Measurements from ENCODE around the gene NUDT4. TPM values are rescaled to one million over a fixed set of nuclear protein-coding genes. Genes with fewer than 3 reads are reported as not detected.

NUDT4 gene
- total RNA-seq, 1 donor from 2014 or later, result 44.0 TPM

DNA sequence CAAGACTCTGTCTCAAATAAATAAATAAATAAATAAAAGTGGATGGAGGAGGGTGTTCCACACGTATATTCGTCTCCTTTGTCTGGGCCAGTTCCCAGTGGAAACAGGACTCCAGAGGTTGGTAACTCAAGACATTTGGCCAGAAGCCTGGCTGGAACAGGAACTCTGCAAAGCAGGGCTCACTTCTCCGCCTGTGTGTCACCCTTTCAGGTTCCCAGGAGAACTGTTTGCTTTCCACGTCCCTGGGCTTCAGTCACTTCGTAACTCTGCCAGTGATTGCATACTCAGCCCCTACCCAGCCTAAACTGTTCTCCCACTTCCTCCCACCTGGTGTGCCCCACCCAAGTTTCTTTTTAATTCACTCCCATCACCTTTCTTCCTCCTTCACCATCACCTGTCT lies 71.1 kb downstream of the NUDT4 start:
- DNase-seq (ENCODE audit: extremely low spot score, unreplicated experiment), result no peak
- Mint-ChIP-seq H3K27ac (ENCODE audit: unreplicated experiment) (no peak overlapping the region), H3K4me3 (ENCODE audit: unreplicated experiment) (no peak overlapping the region), H3K4me1 (ENCODE audit: unreplicated experiment) (peaks cover 6% of the 10 kb centered on the region), H3K27me3 (ENCODE audit: unreplicated experiment) (no peaks in the 10 kb centered on the region), H3K36me3 (ENCODE audit: unreplicated experiment) (no peaks in the 10 kb centered on the region), H3K9me3 (ENCODE audit: unreplicated experiment) (no peaks in the 10 kb centered on the region)
- TF ChIP-seq, protein P1, sequence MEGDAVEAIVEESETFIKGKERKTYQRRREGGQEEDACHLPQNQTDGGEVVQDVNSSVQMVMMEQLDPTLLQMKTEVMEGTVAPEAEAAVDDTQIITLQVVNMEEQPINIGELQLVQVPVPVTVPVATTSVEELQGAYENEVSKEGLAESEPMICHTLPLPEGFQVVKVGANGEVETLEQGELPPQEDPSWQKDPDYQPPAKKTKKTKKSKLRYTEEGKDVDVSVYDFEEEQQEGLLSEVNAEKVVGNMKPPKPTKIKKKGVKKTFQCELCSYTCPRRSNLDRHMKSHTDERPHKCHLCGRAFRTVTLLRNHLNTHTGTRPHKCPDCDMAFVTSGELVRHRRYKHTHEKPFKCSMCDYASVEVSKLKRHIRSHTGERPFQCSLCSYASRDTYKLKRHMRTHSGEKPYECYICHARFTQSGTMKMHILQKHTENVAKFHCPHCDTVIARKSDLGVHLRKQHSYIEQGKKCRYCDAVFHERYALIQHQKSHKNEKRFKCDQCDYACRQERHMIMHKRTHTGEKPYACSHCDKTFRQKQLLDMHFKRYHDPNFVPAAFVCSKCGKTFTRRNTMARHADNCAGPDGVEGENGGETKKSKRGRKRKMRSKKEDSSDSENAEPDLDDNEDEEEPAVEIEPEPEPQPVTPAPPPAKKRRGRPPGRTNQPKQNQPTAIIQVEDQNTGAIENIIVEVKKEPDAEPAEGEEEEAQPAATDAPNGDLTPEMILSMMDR (IDR thresholded peaks at IDR 0.05), result no peak

DNA sequence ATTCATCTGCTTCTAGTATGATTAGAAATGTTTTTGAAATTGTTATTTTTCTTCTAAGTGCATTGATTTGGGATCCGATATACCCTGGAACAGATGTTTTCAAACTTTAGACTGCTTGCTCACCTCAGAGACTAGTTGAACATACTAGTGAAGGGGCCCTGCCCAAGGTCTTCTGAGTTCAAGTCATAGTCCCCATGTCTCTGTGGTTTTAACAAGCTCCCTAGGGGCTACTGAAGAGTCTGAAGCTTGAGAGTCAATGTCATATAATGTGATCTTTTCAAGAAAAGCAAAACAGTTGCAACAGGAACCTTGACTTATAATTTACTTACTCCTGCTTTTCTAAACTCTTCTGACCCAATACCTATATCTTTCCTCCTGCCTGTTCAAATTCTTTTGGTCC lies 71.6 kb downstream of the NUDT4 start:
- no peak for DNase-seq (ENCODE audit: extremely low spot score, unreplicated experiment)
- H3K27ac Mint-ChIP-seq (ENCODE audit: unreplicated experiment), result no peak overlapping the region
- no peaks in the 10 kb centered on the region for H3K27me3 Mint-ChIP-seq (ENCODE audit: unreplicated experiment)
- no peak overlapping the region for H3K4me3 Mint-ChIP-seq (ENCODE audit: unreplicated experiment)
- peaks cover 6% of the 10 kb centered on the region for H3K4me1 Mint-ChIP-seq (ENCODE audit: unreplicated experiment)
- TF ChIP-seq, protein P1 (IDR thresholded peaks at IDR 0.05), result no peak
- H3K9me3 Mint-ChIP-seq (ENCODE audit: unreplicated experiment), result no peaks in the 10 kb centered on the region
- no peaks in the 10 kb centered on the region for H3K36me3 Mint-ChIP-seq (ENCODE audit: unreplicated experiment)

DNA sequence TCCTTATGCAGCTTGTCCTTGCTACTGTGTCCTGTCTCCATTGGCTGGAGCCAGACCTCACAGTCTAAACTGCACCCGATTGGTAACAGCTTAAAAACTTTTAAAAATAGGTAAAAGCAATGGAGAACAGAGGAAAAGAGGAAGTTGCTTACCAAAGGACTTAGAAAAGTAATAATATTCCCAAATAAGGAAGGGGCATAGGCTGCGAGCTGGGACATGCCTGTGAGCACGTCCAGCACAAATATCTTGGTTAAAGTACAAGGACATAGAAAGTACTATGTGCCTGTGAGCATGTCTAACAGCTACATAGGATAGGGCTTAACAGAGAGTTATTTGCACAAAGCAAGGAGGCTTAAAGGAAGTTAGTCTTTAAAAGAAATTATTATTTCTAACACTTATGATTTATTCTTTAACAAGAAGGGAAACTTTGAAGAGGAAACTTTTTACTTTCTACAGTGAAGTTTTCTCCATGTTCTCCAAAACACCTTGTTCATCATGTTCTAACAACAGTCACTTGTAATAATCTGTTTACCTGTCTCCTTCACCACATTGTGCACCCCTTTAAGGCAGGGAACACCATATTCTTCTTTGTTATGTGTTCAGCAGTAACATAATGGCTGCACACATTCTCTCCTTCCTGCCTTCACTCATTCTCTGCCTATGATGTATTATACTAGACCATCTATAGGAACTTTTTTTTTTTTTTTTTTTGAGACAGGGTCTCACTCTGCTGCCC lies 73.9 kb downstream of the NUDT4 start:
- no peak overlapping the region for H3K4me3 Mint-ChIP-seq (ENCODE audit: unreplicated experiment)
- no peak for DNase-seq (ENCODE audit: extremely low spot score, unreplicated experiment)
- H3K27ac Mint-ChIP-seq (ENCODE audit: unreplicated experiment), result no peak overlapping the region
- TF ChIP-seq, protein P1 (IDR thresholded peaks at IDR 0.05), result no peak
- H3K36me3 Mint-ChIP-seq (ENCODE audit: unreplicated experiment), result no peaks in the 10 kb centered on the region
- H3K27me3 Mint-ChIP-seq (ENCODE audit: unreplicated experiment), result no peaks in the 10 kb centered on the region
- H3K4me1 Mint-ChIP-seq (ENCODE audit: unreplicated experiment), result peaks cover 6% of the 10 kb centered on the region
- H3K9me3 Mint-ChIP-seq (ENCODE audit: unreplicated experiment), result no peaks in the 10 kb centered on the region

DNA sequence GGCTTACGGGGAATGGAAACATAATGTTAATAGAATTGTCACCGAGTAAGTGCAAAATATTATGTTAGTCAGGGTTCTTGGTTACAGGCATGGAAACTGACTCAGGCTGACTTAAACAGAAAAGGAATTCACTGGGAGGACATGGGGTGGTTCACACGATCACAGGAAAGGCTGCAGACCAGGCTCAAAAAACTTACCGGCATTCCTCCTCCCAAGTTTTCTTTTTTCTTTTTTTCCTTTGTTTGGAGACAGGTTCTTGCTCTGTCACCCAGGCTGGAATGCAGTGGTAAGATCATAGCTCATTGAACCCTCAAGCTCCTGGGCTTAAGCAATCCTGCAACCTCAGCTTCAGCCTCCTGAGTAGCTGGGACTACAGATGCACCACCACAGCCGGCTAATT lies 75.9 kb downstream of the NUDT4 start:
- Mint-ChIP-seq H3K27ac (ENCODE audit: unreplicated experiment) (no peak overlapping the region), H3K9me3 (ENCODE audit: unreplicated experiment) (no peaks in the 10 kb centered on the region), H3K4me1 (ENCODE audit: unreplicated experiment) (peaks cover 6% of the 10 kb centered on the region), H3K36me3 (ENCODE audit: unreplicated experiment) (no peaks in the 10 kb centered on the region), H3K4me3 (ENCODE audit: unreplicated experiment) (no peak overlapping the region), H3K27me3 (ENCODE audit: unreplicated experiment) (no peaks in the 10 kb centered on the region)
- TF ChIP-seq, protein P1 (IDR thresholded peaks at IDR 0.05), result no peak
- no peak for DNase-seq (ENCODE audit: extremely low spot score, unreplicated experiment)

DNA sequence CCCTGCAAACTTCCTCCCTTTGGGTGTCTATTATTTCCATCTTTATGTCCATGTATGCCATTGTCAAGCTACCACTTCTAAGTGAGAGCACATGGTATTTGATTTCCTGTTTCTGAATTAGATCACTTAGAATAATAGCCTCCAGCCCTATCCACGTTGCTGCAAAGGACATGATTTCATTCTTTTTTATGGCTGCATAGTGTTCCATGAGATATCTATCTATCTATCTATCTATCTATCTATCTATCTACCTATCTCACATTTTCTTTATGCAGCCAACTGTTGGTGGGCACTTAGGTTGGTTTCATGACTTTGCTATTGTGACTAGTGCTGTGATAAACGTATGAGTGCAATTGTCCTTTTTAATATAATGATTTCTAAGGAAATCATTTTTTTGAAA lies 78.4 kb downstream of the NUDT4 start:
- no peaks in the 10 kb centered on the region for H3K27me3 Mint-ChIP-seq (ENCODE audit: unreplicated experiment)
- no peak for DNase-seq (ENCODE audit: extremely low spot score, unreplicated experiment)
- peaks cover 2% of the 10 kb centered on the region for H3K4me1 Mint-ChIP-seq (ENCODE audit: unreplicated experiment)
- no peaks in the 10 kb centered on the region for H3K36me3 Mint-ChIP-seq (ENCODE audit: unreplicated experiment)
- TF ChIP-seq, protein P1 (IDR thresholded peaks at IDR 0.05), result no peak
- H3K4me3 Mint-ChIP-seq (ENCODE audit: unreplicated experiment), result no peak overlapping the region
- H3K9me3 Mint-ChIP-seq (ENCODE audit: unreplicated experiment), result no peaks in the 10 kb centered on the region
- H3K27ac Mint-ChIP-seq (ENCODE audit: unreplicated experiment), result no peak overlapping the region

Other genes starting within 250 kb of the NUDT4 start
- 68.3 and 70.6 TPM in 2 replicates for gene UBE2N, start 64.0 kb downstream of the NUDT4 start, total RNA-seq
- gene MRPL42, start 89.6 kb downstream of the NUDT4 start, total RNA-seq, result 52.2 and 55.8 TPM in 2 replicates
- 28.1 and 31.1 TPM in 2 replicates for gene SOCS2, start 194.8 kb downstream of the NUDT4 start, total RNA-seq

All from osteocyte (in vitro differentiated cells).